ENCODE results near the gene RGS19.

The RGS19 gene

DNA sequence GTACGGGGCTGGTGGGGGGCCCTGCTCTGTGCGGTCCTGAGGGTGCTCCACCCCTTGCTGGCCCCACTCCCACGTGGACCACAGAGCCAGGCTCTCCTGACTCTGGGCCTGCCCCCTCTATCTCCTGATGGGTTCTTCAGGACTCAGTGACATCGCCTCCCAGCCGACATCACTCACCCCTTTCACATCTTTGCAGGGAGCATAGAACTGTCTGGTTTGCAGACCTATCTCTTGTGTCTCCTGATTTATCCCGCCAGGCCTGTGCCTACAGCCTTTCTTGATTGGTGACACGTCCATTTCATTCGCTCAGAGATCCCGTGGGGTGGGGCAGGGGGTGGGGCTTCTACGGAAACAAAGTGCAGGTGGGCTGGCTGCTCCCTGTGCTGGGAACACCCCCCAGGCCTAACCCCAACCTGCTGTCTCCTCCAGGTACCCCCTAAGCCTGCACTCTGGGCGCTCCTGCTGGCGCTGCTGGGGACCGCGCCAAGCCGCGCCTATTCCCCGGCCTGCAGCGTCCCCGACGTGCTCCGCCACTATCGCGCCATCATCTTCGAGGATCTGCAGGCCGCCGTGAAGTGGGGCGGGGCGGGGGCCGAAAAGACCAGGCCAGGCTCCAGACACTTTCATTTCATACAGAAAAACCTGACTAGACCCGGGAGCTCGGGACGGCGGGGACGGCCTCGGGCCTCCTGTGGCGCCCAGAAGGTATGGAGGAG is 41.7 kb downstream of the RGS19 start:
- no peak for DNase-seq (ENCODE audit: extremely low read depth in 1 of 2, low read depth in 1 of 2)

DNA sequence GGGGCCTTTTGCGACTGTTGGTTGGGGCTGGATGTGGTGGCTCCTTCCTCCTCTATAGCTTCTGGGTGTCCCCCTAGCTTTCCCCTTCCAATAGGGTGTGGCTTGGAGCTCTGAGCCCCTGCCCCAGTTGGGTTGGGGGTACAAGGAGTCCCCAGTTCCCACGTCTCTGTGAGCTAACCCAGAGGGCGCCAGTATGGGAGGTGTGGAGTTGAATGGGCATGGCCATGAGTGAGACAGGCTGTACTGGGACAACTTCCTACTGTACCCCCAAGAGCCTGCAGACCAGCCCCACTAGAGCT is 42.2 kb downstream of the RGS19 start:
- DNase-seq (ENCODE audit: extremely low read depth in 1 of 2, low read depth in 1 of 2), result no peak

DNA sequence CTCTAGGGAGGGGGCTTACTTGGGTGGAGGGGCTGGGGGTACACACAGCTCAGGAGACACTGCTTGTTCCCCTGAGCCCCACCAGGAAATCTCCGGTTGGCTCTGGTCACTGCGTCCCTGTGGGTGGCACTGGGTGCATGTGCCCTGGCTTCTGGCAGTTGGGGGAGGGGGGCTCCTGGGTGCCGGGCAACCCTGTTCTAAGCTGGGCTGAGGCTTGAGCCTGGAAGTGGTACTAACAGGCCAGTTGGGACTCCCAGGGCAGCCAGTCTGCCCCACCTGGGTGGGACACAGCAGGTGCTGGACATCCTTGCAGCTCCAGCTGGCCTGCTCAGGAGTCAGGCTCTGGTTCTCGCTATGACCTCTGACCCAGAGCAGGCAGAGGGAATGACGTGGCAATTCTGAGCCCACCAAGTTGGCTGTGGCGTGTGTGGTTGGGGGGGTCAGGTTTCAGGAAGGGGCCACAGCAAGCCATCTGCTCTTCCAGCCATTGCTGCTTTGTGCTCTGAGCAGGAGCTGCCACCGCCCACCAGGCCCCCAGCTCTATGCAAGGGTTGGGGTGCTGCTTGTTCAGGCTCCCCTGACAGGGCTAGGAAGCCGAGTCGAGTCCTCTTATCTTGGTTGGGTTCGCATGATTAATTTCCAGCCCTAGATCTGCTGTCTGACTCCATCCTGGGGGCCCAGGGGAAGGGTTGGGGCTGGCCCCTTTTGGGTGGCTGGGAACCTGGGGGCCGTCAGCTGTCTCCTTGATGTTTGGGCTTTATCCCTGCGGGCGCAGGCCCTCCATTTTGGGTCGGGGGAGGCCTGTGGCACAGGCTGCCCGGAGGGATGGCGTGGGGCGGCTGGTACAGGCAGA is 42.7 kb downstream of the RGS19 start:
- DNase-seq (ENCODE audit: extremely low read depth in 1 of 2, low read depth in 1 of 2), result no peak

DNA sequence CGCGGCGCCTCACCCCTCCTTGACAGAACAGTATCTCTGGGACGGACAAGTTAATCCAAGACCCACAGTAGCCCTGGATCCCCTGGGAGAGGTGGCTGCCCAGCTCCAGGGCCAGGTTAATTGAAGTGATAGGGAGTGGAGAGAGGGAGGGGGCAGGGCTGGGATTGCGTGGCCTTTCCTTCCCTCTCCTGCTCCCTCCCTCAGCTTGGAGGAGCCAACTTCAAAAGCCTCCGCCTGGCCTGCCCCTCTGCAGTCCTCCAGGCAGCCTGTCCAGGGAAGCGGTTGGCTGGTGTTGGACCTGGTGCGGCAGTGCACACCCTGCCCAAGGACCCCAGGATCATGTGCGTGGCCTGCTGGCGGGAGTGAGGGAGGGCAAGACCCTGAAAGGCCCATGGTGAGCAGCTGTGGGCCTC is 43.4 kb downstream of the RGS19 start, which contains the start of gene C20orf204:
Gene C20orf204, plus strand, starts transcription at position 250 of the 413 bp plus-strand sequence. Its CDS starts 142 bp downstream, at position 392.
- DNase-seq (ENCODE audit: extremely low read depth in 1 of 2, low read depth in 1 of 2), result no peak

DNA sequence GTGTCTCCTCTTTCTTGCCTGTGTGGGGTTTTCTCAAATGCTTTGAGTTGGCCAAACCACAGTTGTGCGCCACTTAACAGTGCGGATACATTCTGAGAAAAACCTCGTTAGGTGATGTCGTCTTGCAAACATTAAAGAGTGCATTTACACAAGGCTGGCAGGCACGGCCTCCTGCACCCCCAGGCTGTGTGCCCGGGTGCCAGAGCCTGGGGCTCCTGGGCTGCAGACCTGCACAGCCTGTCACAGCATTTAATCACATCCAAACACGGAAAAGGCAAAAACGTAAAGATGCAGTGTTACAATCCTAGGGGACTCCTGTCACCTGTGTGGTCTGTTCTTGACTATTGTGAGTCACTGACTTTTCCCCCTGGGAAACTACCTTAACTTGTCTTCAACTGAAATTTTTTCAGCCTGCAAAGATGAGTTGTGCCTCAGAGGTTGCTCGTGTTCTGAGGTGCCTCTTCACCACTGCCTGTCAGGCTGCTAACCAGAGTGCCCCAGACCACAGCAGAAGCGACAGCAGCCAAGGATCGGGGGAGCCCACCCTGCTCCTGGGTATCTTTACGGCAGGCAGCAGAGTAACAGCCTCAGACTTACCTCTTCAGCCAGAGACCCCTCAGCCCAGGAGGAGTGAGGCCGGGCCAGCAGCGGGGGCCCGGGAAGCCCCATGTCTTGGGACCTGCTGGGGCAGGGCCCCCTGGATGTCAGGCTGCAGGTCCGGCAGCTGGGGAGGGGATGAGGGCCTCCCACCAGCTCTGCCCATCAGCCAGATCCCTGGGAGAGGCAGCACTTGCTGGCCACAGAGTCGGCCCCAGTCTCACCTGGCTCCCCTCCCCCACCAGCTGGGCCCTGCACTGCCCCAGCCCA is 44.0 kb downstream of the RGS19 start:
- no peak for DNase-seq (ENCODE audit: extremely low read depth in 1 of 2, low read depth in 1 of 2)

DNA sequence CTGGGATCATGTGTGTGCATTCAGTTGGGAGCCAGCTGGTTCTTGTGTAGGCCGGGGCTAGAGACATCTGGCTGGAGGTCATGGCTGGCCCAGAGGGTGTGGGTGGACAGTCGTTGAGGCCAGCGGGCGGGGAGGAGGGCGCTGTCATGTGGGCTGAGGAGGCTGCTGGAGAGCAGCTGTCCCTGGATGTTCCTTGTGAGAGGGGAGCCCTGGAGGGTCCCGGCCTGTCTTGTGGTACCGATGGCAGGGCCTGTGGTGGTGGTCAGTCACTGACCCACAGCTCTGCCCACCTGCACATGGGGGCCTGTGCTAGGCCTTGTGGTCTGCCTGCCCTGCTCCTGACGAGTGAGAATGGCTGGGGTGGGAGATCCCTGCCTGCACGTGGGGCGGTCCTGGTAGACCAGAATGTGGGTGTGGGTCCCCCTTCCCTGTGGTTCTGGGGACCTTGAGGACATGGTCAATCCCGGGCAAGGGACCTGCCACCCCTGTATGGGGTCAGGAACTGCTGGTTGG is 45.3 kb downstream of the RGS19 start:
- no peak for DNase-seq (ENCODE audit: extremely low read depth in 1 of 2, low read depth in 1 of 2)

DNA sequence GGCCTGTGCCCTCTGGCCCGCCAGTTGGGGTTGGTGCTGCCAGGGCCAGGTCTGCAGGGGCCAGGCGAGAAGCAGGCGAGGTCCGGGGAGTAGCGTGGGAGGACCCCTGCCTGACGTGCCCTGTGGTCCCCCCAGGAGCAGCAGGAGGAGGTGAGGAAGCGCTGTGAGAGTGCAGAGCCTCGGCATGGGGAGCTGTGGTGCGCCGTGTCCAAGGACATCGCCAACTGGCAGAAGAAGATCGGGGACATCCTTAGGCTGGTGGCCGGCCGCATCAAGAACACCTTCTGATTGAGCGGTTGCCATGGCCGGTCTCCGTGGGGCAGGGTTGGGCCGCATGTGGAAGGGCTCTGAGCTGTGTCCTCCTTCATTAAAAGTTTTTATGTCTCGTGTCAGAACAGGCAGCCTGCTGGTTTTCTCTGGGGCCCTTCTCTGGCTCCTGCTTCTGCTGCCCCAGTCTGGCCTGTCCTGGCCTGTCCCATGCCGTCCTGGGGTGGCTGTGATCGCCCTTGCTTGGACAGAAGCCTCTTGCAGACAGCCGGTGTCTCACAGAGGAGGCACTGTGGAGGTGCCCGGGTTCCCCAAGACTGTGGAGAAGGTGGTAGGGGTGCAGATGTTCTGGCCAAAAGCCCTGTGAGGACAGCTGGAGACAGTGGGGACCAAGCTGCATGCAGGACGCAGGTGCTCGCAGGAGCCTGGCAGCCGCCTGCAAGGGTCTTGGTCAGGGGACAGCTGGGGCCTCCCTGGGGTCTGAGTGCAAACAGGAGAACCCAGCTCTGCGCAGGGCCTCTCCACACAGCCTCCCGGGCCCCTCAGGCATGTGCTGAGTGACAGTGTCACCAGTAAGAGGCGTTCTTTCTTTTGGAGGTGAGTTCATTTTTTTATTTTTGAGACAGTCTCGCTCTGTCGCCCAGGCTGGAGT is 46.4 kb downstream of the RGS19 start:
- DNase-seq (ENCODE audit: extremely low read depth in 1 of 2, low read depth in 1 of 2), result no peak

DNA sequence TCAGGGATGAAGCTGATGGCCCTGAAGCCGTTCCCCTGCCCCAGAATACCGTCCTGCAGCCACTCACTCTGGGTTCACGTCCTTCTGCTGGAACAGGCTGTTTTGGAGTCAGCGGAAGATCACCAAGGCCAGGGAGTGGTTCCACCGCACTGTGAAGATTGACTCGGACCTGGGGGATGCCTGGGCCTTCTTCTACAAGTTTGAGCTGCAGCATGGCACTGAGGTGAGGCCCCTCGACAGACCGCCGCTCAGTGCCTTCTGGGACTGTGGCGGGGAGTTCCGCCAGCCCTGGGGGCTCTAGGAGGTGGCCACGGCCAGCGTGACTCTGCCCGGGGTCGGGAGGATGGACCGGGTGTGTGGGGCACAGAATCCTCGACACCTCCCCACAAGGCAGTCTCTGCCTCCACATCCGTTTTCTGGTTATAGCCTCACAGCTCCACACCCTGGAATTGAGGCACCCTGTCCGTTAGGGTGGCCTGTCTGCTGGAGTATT is 47.5 kb downstream of the RGS19 start:
- DNase-seq (ENCODE audit: extremely low read depth in 1 of 2, low read depth in 1 of 2), result no peak

DNA sequence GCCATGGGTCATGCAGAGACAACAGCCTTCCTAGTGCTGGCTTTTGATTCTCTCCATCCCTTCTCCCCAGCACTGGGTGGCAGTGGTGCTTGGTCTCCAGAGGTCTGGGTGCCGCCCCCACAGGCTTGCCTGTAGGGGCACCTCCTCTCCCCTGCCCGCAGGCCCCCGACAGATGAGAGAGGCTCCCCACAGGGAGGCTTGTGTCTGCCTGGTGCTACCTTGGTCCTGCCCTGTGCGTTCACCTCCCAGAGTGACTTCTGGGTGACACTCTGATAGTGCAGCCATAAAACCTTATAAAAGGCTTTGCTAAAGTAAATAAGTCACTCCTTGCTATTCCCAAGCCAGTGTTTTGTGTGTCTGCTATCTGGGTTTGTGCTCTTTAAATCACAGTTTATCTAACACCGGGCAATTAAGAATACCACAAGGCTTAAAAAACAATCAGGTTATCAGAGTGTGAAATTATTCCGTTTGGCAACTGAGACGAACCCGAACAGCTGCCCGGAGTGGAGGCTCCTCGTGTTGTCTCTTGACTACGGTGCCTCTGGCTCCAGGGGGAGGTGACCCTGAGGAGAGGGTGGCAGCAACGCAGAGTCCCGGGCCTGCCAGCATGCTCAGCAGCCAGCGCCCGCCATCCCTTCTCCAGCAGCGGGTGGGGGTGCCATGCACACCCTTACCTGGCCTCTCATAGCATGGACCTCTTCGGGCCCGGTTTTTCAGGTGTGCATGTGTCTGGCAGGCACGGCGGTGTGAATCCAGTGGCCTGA is 48.8 kb downstream of the RGS19 start:
- DNase-seq (ENCODE audit: extremely low read depth in 1 of 2, low read depth in 1 of 2), result no peak

DNA sequence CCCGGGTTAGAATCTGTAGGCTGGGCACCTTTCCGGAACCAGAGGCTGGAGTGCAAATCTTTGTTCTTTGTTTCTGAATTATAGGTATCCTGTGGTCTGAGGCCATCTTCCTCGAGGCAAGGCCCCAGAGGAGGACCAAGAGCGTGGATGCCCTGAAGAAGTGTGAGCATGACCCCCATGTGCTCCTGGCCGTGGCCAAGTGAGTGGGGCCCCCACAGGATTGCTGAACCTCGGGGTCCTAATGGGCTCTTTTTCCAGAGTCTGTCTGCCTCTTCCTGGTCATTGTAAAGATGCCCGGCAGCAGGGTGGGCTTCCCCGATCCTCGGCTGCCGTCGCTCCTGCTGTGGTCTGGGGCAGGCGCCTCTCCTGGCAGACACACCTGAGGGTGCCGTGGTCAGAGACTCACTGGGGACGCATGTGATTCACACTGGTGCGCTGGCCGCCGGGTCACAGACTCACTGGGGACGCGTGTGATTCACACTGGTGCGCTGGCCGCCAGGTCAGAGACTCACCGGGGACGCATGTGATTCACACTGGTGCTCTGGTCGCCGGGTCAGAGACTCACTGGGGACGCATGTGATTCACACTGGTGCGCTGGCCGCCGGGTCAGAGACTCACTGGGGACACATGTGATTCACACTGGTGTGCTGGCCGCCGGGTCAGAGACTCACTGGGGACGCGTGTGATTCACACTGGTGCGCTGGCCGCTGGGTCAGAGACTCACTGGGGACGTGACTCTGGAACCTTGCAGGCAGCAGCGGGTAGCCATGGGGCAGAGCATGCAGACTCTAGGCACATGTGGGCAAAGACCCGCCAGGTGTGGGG is 49.8 kb downstream of the RGS19 start:
- DNase-seq (ENCODE audit: extremely low read depth in 1 of 2, low read depth in 1 of 2), result no peak

DNA sequence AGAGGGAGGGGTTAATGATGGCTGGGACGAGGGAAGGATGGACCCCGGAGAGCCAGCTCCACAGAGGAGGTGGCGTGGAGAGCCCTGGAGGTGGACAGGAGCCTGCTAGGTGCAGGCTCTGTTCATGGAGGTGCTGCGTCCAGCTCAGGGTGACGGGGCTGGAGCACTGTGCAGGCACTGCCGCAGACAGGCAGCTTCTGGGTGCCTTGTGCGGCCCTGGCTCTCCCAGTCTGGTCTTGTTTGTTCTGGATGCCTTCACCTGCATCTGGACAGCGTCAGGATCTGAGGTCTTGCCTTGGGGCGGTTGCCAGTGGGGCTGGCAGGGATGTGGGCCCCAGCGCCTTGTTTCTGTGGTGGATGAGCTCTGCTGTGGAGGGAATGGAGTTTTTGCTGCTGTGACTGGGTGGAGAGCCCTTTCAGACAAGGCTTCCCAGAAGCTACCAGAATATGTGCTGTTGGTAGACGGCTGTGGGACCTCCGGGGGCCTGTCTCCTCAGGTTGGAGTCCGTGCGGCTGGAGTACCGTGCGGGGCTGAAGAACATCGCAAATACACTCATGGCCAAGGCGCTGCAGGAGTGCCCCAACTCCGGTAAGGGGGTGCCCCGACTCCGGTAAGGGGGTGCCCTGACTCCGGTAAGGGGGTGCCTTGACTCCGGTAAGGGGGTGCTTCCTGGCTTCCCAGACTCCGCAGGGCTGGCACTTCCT is 51.2 kb downstream of the RGS19 start:
- no peak for DNase-seq (ENCODE audit: extremely low read depth in 1 of 2, low read depth in 1 of 2)

DNA sequence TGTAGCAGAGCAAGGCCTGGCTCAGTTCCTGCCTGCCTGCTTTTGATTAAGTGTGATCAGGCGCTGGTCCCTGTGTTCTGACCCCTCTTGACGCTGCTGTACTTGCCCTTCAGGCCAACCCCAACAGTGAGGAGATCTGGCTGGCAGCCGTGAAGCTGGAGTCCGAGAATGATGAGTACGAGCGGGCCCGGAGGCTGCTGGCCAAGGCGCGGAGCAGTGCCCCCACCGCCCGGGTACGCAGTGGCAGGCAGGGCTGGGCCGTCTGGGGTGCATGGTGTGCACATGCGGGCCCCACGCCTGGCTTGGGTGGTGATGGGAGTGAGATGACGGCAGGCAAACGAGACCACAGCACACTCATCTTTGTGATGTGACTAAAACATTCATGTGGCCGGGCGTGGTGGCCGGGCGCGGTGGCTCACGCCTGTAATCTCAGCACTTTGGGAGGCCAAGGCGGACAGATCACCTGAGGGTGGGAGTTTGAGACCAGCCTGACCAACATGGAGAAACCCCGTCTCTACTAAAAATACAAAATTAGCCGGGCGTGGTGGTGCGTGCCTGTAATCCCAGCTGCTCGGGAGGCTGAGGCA is 53.4 kb downstream of the RGS19 start:
- no peak for DNase-seq (ENCODE audit: extremely low read depth in 1 of 2, low read depth in 1 of 2)

DNA sequence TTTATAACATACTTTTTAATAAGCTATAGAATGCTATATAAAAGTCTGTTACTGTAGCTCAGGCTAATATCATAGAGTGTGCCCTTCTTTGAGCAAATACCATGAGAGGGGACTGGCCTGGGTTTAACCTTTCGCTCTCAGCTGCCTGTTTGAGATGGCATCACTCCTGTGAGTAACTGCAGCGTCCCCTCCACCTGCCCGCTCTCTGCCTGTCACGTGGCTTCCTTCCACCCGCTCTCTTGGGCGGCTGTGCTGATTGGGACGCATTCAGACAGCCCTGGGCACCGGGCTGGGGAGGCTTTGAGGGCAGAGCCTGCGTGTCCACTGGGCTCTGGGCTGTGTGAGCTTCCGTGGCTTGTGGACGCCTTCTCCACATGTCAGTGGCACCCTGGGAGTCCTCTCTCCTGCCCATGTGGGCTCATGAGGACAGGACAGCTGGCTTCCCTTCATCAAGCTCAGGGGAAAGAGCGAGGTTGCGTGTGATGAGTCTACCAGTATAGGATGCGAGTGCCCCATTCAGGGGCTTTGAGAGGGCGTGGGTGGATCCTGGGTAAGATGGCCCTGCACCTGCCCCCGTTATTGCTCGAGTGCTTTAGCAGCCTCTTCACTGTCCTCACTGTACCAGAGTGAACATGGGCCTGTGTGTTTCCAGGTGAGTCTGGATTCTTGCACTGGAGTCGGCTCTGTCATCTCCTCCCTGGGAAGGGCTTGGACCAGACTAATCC is 54.1 kb downstream of the RGS19 start:
- DNase-seq (ENCODE audit: extremely low read depth in 1 of 2, low read depth in 1 of 2), result no peak

DNA sequence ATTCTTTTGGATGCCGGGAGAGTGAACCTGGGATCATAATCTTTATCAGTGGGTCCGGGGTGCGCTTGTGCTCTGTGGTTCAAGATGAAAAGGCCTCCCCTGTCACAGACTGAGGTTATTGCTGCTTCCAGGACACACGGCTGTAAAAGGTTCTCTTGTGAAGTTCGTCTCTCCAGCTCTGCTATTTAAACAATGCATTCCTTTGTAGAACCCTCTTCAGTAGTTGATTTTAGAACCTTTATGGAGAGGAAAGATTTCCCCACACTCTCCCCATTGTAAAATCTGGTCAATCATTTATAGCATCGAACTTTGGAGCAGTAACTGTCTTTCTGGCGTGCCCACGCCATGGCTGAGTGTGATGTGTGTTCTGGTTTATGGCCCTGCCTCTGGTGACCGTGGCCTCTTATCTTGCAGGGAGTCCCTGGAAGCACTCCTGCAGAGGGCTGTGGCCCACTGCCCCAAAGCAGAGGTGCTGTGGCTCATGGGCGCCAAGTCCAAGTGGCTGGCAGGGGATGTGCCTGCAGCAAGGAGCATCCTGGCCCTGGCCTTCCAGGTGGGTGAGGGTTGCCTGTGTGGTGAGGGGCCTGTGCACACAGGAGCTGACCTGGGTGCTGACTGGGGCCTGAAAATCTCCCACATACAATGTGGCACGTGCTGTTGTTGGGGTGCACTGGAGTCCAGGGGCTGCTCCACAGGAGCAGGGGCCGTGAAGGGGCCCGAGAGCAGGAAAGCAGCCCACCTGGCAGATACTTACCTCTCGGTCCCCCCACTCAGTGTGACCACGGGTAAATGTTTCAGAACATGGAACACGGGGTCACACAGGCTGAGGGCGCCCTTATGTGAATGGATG is 55.0 kb downstream of the RGS19 start:
- no peak for DNase-seq (ENCODE audit: extremely low read depth in 1 of 2, low read depth in 1 of 2)

DNA sequence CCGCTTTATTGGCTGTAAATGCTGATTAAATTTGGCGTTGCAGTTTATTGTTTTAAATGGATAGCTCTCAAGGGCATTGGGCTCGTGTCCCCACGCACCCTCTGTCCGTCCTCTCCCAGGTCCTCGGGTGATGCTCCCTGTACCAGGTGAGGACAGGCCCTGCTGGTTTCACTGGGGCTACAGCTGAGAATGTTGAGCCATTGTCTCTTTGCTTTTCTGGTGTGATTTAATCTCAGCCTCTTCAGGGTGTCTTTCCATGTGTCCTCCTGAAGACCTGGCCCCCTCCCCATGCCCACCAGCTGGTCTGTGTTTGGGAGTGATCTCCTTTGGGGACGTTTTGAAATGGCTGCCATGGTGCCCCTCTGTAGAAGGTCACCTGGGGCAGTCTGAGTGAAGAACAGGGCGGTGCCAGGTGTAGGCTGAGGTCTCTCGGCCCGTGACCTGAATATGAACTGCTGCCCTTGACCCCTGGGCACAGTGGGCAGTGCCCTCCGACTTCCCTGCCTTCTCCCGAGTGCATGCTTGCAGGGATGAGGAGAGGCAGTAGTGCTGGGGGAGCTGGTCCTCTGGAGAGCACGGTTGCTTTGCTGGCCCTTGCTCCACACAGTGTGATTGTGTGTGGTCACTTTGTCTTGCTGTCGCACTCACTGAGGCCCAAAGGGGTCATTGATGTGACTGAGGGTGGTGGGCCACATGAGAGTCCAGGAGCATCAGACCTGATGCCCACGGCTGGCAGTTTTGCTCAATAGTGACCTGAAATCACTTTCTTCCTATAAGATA is 55.8 kb downstream of the RGS19 start:
- DNase-seq (ENCODE audit: extremely low read depth in 1 of 2, low read depth in 1 of 2), result no peak
